HG02970 (cell line): ENCODE data around the gene PDLIM3.

Source experiments
- ATAC-seq: cut with Tn5 transposase; IDR thresholded peaks from one replicate; pipeline ENCODE4 v1.9.1; 2021; ENCODE audit warnings: mild to moderate bottlenecking, moderate library complexity, moderate number of reproducible peaks; ENCODE audit not compliant: unreplicated experiment, low FRiP score

PDLIM3 gene

DNA sequence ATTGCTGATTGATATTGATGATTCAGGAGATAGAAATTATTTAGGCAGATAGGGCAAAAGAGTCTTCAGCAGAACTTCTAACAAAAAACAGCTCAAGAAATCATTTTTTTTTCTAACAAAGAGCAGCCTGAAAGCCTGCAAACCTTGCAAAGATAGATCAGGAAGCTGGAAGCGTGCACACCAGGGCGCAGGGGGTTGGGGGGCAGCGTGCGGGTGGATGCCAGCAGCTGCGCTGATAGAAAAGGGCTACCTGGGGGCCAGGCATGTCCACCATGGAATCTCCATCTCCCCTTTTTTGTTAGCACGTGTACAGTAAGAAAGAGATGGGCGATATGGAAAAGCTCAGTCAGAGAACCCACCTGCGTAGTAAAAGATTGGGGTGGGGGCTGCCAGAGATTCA, 62.1 kb downstream of the PDLIM3 start:
- no peak for ATAC-seq

DNA sequence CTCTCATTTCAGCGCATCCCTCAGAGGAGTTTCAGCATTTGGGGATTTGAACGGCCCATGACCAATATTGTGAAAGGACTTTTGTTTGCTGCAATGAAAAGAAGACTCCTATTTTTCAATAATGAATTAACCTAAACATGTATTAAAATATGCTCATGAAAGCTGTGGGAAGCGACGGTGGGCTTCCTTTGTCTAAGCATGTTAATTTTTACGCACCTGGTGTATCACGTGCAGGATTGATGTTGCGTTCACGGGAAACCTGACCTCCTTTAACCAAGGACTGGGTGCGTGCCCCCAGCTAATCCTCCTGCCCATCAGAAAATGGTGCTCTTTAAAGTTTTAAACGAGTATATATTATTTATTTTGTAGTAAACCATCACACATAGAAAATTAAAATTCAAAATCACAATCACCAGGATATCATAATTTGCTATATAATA, 63.2 kb downstream of the PDLIM3 start:
- ATAC-seq = no peak

DNA sequence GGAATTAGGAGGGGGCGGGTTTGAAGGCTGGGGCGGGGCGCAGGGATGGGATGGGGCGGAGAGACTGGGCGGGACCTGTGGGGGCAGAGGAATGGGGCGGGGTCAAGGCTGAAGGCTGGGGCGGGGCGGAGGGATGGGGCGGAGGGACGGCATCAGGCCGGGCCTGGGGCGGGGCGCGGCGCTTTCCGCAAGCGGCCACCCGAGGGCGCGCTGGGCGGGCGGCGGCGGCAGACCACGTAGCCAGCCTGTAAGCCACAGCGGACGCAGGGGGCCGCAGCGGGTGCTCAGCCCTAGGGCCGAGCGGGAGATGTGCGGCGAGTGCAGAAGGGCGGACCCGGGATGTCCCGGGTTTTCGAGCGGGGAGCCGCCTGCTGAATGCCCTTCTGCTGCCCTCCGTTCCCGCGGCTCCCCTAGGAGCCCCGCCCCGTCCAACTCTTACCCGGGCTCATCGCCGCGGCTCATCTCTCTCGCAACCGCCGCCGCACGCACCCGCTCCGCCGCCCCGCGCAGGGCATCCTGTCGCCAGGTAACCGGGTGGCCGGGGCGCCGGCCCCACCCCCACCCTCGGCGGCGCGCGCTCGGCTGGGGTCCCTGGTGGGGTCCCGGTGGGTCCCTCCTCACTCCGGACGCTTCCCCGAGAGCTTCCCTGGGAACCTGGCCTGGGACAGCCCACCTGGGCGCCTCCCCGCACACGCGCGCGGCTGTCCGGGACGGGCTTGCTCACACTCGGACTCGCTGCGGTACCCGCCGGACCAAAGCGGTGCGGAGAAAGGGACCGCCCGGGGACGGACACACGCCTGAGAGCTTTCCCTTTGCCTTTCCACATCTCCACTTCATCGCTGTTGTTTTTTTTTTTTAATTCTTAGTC, 63.8 kb downstream of the PDLIM3 start, which contains the start of gene CCDC110:
Gene CCDC110, minus strand, starts transcription at position 499 of the 868 bp plus-strand sequence. Its CDS starts 50 bp downstream, at position 449.
- peak; percentile 83 for ATAC-seq

DNA sequence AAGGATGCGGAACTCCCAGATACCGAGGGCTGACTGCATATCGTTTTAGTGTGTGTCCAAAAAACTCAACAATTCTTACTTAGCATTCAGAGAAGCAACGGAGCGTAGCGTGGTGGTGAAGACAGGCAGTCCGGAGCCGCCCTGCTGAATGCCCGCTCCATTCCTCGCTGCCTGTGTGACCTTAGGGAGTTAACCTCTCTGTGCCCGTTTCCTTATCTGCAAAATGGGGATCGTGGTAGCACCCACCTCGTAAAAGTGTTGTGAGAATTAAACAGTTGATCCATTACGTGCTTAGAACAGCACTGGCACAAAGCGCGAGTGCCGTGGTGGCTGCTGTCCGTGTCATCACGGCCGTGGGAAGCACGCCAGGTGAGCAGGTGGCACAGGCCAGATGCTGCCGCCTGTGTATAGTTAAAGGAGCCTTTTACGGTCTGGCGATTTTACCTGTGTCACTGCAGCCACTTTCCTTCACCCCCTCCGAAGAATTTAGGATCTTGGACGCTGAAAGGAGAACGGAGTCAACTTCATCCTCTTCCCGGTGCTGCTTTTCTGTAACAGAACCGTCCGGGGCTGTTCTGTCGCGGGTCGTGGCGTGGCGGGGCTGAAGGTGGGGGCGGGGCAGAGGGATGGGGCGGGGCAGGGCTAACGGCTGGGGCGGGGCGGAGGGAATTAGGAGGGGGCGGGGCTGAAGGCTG, 64.7 kb downstream of the PDLIM3 start:
- peak; percentile 25 for ATAC-seq

DNA sequence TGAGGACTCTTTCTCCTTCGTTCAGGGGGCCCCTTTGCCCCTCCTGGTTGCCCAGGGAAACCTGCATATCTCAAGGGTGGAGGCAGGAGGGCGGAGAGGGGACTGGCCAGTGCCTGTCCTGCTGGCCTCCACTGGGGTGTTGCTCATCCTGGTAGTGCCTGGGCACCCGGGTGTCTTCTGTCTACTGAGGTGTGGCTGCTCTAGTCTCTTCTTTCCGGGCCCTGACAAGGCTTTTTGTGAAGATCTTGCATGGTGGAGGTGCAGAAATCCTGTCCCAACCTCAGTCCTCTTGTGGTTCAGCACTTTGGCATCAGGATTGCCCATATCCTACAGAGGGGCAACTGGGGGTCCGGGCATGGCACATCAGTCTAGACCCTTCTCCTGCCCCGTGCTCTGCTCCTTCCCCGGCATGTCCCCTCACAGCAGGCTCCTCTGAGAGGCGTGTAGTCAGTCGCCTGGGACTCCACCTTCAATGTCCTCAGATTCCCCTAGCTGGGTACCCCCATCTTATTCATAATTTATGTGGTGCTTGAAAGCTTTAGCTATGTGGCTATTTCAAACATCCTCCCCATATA, 65.6 kb downstream of the PDLIM3 start:
- ATAC-seq = no peak

DNA sequence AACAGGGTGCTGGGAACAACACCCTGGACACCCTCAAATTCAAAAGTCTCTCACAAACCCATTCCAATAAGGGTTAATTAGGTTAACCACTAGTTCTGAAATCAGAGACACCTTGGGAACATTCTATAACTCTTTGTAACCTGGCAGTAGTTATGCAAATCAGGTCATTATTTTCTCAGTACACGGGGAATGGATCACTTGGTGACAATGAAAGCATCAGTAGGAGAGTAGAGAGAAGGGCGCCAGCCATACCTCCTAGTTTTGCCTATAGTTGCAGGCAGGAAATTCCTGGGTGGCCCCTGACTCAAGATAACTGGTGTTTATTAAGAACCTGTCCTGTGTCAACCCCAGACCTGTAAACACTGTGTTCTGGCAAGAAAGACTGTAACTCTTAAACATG, 66.3 kb downstream of the PDLIM3 start:
- no peak for ATAC-seq

DNA sequence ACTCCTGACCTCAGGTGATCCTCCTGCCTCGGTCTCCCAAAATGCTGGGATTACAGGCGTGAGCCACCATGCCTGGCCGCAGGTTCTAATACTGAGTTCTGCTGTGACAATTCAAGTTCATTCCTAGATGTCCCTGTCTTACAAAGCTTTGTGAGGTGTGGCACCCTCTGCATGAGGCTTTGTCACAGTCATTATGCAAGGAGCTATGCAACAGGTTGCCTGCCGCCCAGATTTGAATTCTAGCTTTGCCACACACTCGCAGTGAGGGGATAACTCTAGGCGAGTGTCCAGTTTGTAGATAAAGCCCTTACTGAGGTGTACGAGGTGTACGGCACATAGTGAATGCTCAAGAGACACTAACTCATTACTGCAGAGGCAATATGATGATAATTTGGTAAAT, 67.3 kb downstream of the PDLIM3 start:
- no peak for ATAC-seq

DNA sequence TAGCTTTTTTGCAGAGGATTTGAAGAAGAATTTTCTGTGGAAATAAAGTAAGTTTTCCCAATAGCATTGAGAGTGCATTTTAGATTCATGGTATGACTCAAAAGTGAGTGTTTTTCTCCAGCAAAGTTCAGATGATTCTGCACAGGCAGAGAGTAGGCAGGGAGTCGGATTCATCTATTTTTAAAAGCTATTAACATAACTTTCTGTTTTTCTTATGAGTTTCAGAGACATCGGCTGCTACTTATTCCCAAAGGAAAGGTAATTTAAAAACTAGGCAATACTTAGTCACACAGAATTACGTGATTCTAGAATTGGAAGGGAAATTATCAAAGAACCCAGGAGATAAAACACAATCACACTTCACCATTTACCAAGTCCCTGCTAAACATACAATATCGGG, 68.2 kb downstream of the PDLIM3 start:
- no peak for ATAC-seq

DNA sequence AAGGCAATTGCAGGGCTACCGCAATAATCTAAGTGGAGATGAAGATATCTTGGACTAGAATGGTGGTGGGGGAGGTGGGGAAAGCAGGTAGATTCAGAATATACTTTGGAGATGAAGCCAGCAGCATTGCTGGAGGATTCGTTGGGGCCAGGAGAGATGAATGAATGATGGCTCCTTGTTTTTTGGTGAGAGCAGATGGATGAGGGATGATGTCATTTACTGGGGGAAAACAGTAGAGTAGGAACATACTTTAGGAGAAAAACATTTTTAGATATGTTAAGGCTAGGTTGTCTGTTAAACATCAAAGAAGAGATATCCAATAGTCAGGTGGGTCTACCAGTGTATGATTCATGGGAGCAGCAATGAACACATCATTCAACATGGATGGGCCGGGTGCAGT, 69.6 kb downstream of the PDLIM3 start:
- ATAC-seq = no peak

DNA sequence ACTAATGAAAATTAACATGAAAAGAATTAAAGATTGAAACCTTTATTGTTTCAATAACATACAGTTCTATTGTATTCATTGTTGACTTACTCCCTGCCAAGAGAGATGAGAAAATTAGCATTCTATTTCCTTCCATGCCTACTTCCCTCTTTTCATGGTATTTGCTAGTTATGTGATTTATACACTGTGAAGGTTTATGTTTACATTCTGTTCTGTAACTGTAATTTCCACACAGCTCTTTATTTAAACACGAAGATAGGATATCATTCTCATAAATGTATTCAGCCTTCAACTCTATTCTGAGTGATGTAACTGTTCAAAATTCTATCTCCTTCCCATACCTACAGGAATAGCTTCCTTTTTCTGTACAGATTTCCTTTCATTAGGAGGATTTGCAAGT, 70.4 kb downstream of the PDLIM3 start:
- no peak for ATAC-seq

DNA sequence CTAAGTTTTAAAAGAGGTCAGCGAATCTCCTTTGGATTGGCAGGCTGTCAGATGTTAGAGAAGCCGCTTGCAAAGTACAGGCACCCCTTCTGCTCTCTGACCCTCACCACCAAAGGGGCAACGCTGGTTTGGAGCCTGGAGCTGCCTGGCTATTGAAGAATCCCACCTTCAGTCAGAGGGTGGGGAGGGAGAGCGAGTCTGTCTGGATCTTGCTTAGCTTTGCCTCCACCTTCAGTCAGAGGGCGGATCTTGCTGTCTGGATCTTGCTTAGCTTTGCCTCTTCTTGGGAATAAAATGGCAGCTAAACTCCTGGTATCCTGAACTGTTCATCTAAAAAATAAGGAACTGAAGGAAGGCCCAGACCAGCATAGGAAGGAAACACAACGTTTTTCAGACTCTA, 71.1 kb downstream of the PDLIM3 start:
- ATAC-seq = no peak

DNA sequence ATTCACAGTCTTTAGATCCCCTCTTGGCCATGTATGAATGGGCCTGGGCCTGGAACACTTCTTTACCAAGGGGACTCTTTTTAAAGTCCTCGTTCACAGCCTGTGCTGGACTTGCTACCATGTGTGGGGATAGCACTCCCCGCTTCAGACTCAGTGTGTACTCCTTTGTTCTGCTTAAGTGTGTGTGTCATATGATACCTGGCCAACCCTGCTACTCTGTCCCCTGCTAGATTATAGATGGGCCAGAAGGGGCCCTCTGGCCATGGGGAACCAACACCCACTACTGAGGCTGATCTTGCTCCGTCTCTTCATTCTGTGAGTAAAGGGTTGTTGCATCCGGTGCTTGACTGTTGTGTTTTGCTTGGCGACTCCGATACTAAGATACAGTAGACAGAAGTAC, 71.8 kb downstream of the PDLIM3 start:
- no peak for ATAC-seq

DNA sequence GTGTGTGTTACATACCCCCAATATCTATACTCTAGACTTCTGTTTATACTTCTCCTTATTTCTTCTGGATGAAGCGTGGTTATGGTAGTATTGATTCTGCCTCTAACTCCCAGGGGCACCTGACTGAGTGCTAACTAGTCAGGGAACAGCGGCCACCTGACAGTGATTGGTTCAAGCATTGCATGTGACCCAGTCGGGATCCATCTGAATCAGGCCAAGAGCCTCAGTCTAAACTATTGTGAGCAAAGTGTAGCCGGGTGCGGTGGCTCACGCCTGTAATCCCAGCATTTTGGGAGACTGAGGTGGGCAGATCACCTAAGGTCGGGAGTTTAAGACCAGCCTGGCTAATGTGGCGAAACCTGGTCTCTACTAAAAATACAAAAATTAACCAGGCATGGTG, 73.7 kb downstream of the PDLIM3 start:
- no peak for ATAC-seq

DNA sequence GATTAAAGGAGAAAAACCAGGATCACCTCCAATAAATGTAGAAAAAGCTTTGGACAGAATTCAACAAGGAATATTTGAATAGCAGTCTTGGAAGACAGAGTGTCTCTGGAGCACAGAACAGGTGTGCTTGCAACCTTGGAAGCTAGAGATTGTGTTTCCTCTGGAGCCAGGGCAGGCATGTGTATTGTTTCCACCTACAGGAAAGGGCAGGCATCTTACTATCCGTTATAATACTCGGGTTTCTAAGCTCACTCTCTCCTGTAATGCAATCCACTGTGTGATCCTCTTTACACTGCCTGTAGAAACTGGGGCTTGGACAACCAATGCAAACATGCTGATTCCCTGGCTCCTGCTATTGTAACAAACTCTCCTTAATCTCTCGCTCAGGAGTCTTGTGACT, 78.2 kb downstream of the PDLIM3 start:
- no peak for ATAC-seq

DNA sequence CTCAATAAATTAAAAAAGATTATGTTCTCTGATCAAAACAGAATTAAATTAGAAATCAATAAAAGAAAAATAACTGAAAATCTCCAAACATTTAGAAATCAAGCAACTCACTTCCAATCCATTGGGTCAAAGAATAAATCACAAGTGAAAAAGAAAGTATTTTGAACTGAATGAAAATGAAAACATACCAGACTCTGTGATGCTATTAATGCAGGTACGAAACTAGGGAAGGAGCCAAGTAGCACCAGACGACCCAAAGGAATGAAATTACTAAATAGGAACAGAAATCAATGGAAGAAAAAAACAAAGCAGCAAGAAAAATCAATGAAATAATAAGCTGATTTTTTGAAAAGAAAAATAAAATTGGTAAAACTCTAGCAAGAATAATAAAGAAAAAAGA, 79.2 kb downstream of the PDLIM3 start:
- no peak for ATAC-seq
